Central memory CD8-positive, alpha-beta T cell (primary cell): ENCODE measurements around the gene ERICH4.
A peak's percentile ranks its signal among the peaks of the same experiment; 100 is the strongest.
"Not testable (repeated sequence)": the region's sequence is repeated elsewhere in the genome, so short reads cannot be mapped to it uniquely, and the experiment has no call there.

Source experiments
- ATAC-seq: fragments of 150-1000 bp; cut with Tn5 transposase; replicated peaks from 2 replicates; pipeline ENCODE4 v1.10.0; 2022; ENCODE audit warnings: mild to moderate bottlenecking, moderate FRiP score, moderate number of reproducible peaks; ENCODE audit not compliant: poor library complexity, severe bottlenecking; ENCODE audit errors: extremely low read depth
- DNase-seq, 2 donors: peaks; one replicate each; pipeline ENCODE4 v3.0.0; 2021; ENCODE audit warnings: low spot score in 2 of 2
- H3K27ac Mint-ChIP-seq: one replicate; pipeline ENCODE4 v1.8.0; 2022; ENCODE audit warnings: low read depth, mild to moderate bottlenecking, moderate library complexity, mixed read lengths
- H3K27me3 Mint-ChIP-seq: one replicate; pipeline ENCODE4 v1.8.0; 2022; ENCODE audit warnings: mixed read lengths
- H3K36me3 Mint-ChIP-seq: one replicate; pipeline ENCODE4 v1.8.0; 2022; ENCODE audit warnings: mild to moderate bottlenecking, moderate library complexity, mixed read lengths; ENCODE audit not compliant: insufficient read depth
- H3K4me1 Mint-ChIP-seq: one replicate; pipeline ENCODE4 v1.8.0; 2022; ENCODE audit warnings: mixed read lengths
- H3K4me3 Mint-ChIP-seq: one replicate; pipeline ENCODE4 v1.8.0; 2022; ENCODE audit warnings: mild to moderate bottlenecking, moderate library complexity, mixed read lengths
- H3K9me3 Mint-ChIP-seq: one replicate; pipeline ENCODE4 v1.8.0; 2022; ENCODE audit warnings: mixed read lengths

Gene ERICH4

DNA sequence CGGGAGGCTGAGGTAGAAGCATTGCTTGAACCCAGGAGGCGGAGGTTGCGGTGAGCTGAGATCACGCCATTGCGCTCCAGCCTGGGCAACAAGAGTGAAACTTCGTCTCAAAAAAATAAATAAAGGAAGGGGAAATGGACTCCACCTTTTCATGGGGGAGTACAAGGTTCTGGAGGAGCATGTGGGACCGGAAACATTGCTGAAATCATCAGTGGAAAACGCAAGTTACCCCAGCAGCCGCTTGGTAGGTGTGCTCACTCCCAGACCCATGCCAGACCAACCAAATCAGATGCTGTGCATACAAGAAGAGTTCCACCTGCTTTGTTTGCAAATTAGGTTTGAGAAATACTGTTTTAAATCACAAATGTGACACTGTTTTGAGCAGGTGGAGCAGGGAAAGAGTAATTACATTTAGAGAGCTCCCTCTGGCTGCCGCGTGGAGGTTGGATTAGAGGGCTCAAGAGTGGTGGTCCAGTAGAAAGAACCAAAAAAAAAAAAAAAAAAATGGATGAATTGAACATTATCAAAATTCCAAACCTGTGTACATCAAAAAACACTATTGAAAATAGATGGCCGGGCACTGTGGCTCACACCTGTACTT is 4.9 kb downstream of the ERICH4 start:
- peaks cover 50% of the 10 kb centered on the region for H3K27me3 Mint-ChIP-seq
- H3K27ac Mint-ChIP-seq, result no peak overlapping the region
- DNase-seq (no peak), ATAC-seq (no peak)
- peaks cover 6% of the 10 kb centered on the region for H3K36me3 Mint-ChIP-seq
- H3K4me1 Mint-ChIP-seq, result peaks cover 10% of the 10 kb centered on the region
- no peaks in the 10 kb centered on the region for H3K9me3 Mint-ChIP-seq
- H3K4me3 Mint-ChIP-seq, result no peak overlapping the region

DNA sequence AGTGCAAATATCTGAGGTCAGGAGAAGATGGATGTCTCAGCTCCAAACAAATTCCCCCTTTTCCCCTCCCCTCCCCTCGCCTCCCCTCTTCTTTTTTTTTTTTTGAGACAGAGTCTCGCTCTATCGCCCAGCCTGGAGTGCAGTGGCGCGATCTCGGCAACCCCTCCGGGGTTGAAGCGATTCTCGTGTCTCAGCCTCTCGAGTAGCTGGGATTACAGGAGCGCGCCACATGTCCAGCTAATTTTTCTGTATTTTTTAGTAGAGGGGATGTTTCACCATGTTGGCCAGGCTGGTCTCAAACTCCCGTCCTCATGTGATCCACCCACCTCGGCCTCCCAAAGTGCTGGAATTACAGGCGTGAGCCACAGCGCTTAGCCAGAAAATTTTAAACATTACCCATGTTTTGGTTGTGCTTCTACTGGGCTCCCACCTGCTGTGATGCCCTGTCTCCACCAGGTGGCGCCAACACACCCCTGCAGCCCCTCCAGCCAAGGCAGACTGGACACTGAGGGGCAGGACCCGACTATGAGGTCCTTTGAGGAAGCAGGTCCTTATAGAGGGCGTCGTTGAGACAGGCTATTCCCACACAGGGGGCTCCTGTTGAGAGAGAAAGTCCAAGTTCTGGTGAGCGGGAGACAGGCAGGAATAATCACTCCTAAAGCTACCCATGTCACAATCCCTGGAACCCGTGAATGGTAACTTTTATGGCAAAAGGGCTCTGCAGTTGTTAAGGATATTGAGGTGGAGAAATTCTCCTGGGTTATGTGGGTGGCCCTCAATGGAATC is 6.3 kb downstream of the ERICH4 start:
- peak overlapping the region; percentile 58 for H3K4me3 Mint-ChIP-seq
- H3K36me3 Mint-ChIP-seq, result peaks cover 6% of the 10 kb centered on the region
- no peak overlapping the region for H3K27ac Mint-ChIP-seq
- H3K4me1 Mint-ChIP-seq, result peaks cover 10% of the 10 kb centered on the region
- no peaks in the 10 kb centered on the region for H3K9me3 Mint-ChIP-seq
- DNase-seq (peak; percentile 54 to 65), ATAC-seq (no peak)
- peaks cover 36% of the 10 kb centered on the region for H3K27me3 Mint-ChIP-seq

DNA sequence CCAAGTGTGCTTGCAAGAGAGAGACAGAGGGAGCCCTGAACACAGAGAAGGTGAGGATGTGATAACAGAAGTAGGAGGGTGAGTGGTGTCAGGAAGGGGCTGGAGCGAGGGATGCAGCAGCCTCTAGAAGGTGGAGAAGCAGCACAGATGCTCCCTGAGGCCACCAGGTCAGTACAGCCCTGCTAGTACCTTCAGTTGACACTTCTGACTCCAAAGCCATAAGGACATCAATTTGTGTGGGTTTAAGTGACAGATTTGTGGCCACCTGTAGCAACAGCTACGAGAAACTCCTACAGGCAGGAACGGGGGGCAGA is 6.9 kb downstream of the ERICH4 start:
- Mint-ChIP-seq H3K36me3 (peaks cover 6% of the 10 kb centered on the region), H3K27ac (no peak overlapping the region), H3K4me3 (no peak overlapping the region), H3K9me3 (no peaks in the 10 kb centered on the region), H3K4me1 (peaks cover 10% of the 10 kb centered on the region), H3K27me3 (peaks cover 36% of the 10 kb centered on the region)
- ATAC-seq (no peak), DNase-seq (no peak)

DNA sequence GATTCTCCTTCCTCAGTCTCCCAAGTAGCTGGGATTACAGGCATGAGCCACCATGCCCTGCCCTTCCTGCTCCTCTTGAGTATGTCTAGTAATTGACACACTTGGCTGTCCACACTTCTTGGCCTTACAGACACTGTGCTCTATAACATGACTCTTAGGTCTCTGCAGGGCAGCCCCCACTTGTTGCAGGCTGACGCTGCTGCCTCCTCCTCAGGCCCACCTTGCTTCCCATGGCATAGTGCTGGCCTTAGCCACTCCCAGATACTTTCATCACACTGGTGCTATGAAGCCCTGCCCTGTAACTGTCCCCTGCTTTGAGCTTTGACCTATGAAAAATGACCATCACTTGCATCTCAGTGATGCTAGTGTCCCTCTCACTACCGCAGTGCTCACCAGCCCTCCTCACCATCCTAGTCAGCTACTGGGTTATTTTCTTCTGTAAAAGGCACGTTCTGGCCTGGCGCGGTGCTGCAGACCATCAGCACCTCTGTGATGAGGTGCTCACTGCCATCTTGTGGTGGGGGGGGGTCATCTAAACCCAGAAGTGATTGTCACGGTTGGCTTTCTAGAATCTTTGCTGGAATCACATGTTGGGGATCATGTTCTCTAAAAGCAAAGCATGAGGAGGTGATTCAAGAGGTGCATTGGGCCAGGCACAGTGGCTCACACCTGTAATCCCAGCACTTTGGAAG is 9.8 kb downstream of the ERICH4 start:
- DNase-seq, result no peak
- Mint-ChIP-seq H3K4me1 (peaks cover 10% of the 10 kb centered on the region), H3K27me3 (peaks cover 32% of the 10 kb centered on the region), H3K27ac (no peak overlapping the region), H3K36me3 (no peaks in the 10 kb centered on the region), H3K4me3 (no peak overlapping the region), H3K9me3 (no peaks in the 10 kb centered on the region)
- ATAC-seq, result no peak

DNA sequence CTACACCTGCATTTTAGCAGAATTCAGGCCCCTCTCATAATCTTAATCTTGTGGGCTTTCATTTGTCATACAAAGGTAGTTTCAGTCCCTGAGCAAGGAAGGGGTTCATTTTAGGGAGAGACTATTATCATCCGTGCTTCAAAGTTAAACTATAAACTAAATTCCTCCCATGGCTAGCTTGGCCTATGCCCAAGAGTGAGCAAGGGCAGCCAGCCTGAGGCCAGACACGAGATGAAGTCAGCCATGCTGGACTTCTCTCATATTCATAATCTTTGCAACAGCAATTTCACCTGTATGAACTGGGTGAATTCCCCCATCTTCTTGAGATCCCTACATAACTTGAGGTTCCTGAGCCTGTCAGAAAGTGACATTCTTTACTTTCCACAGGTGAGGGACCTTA is 13.0 kb downstream of the ERICH4 start:
- no peaks in the 10 kb centered on the region for H3K4me1 Mint-ChIP-seq
- H3K9me3 Mint-ChIP-seq, result no peaks in the 10 kb centered on the region

DNA sequence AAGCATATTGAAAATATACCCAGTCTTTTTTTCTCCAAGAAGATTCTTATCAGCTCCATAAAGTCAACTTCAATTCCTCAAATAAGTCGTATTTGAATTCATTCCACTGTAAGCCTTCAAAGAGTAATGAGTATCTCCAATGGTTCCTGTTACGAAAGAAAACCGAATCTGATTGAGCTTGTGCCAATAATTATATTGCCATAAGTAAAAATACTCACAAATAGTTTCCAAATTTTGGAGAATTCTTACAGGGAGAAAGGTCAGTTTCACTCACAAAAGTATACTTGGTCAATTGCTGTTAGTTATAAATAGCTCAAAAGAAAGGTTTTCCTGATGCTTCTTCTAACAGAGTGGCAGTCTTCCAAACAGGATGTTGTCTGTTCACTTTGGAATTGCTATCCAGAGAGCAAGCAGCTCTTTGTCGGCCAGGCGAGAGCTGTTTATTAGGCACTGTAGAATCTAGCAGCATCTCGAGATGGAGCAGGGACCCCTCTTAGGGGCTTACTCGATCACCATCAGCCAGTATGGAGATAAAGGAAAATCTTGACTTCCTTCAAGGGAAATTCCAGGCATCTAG is 13.5 kb downstream of the ERICH4 start:
- H3K9me3 Mint-ChIP-seq, result no peaks in the 10 kb centered on the region
- H3K36me3 Mint-ChIP-seq, result no peaks in the 10 kb centered on the region
- peaks cover 48% of the 10 kb centered on the region for H3K27me3 Mint-ChIP-seq
- H3K4me3 Mint-ChIP-seq, result no peak overlapping the region
- no peaks in the 10 kb centered on the region for H3K4me1 Mint-ChIP-seq
- ATAC-seq (no peak), DNase-seq (no peak)
- no peak overlapping the region for H3K27ac Mint-ChIP-seq

More for the DNA sequence above, 13.0 kb downstream of the ERICH4 start:
- peaks cover 43% of the 10 kb centered on the region for H3K27me3 Mint-ChIP-seq
- H3K27ac Mint-ChIP-seq, result no peak overlapping the region
- H3K36me3 Mint-ChIP-seq, result no peaks in the 10 kb centered on the region
- H3K4me3 Mint-ChIP-seq, result no peak overlapping the region
- no peak for DNase-seq
- no peak for ATAC-seq

DNA sequence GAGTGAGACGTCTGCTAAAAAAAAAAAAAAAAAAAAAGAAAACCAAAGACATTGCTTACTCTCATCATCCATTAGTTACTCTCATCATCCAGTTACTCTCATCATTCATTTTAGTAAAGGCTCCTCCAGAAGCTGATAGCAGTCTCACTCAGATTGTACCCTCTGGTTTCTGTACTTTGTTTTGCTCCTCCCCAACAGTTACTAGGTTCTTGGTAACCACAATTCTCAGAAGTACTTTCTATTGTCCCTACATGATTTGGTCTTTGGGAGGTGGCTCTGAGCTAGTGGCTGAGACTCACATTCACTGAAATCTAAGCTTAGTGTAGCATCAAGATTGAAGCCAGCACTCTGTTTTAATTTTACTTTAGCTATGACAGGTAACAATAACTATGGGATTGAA is 14.3 kb downstream of the ERICH4 start:
- H3K4me1 Mint-ChIP-seq, result no peaks in the 10 kb centered on the region
- no peak for DNase-seq
- H3K27me3 Mint-ChIP-seq, result peaks cover 56% of the 10 kb centered on the region
- no peaks in the 10 kb centered on the region for H3K9me3 Mint-ChIP-seq
- H3K36me3 Mint-ChIP-seq, result no peaks in the 10 kb centered on the region
- no peak overlapping the region for H3K4me3 Mint-ChIP-seq
- no peak for ATAC-seq
- no peak overlapping the region for H3K27ac Mint-ChIP-seq

DNA sequence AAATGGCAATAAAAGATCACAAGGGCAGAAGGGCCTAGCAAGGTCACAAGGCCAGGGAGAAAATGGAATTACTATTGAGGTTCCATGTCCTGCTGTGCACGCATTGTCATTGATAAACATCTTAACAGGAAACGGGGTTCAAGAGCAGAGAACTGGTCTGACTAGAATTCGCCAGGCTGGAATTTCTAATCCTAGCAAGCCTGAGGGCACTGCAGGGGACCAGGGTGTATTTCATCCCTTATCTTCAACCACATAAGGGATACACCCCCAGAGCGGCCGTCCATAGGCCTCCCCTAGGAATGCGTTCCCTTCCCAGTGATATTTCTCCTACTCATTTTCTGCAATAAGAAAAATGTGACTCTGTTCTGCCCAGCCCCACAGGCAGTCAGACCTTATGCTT is 19.5 kb downstream of the ERICH4 start:
- ATAC-seq, result no peak
- H3K4me1 Mint-ChIP-seq, result peaks cover 10% of the 10 kb centered on the region
- H3K9me3 Mint-ChIP-seq, result no peaks in the 10 kb centered on the region
- no peak overlapping the region for H3K27ac Mint-ChIP-seq
- no peak overlapping the region for H3K4me3 Mint-ChIP-seq
- H3K27me3 Mint-ChIP-seq, result peaks cover 96% of the 10 kb centered on the region
- H3K36me3 Mint-ChIP-seq, result no peaks in the 10 kb centered on the region
- DNase-seq, result no peak

DNA sequence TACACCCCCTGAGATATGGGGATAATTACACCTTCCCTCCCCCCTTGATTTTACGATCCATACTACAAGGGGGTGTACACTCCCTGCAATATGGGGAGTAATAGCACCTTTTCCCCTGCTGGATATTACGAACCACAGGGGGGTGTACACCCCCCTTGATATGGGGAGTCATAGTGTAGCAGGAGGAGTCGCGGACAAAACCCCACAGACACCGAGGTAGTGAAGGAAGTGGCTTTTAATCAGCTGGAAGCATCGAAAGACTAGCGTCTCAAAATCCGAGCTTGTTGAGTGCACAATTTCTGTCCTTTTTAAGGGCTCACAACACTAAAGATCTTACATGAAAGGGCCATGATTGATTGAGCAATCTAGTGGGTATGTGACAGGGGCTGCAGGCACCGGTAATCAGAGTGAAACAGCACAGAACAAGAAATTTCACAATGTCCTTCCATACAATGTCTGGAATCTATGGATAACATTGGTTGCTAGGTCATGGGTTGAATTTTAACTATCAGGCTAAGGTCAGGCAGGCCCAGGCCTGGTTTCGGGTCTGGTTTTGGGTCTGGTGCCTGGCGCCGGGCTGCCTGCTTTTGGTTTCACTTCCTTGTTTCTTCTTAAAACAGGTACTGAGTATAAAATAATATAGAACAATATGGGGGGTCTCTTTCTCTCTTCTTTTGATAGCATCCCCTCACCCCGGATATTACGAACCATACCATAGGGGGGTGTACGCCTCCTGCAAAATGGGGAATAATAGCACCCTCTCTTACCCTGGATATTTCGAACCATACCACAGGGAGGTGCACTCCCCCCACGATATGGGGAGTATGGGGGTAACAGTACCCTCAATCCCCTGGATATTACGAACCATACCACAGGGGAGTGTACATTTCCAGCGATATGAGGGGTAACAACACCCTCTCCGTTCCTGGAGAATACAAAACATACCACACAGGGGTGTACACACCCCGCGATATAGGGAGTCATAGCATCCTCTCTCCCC is 20.6 kb downstream of the ERICH4 start:
- not testable (repeated sequence) for H3K9me3 Mint-ChIP-seq, H3K36me3 Mint-ChIP-seq, ATAC-seq, DNase-seq, H3K4me1 Mint-ChIP-seq
- Mint-ChIP-seq H3K27me3 (peaks cover 96% of the 10 kb centered on the region), H3K27ac (peak overlapping the region; percentile 42), H3K4me3 (peak overlapping the region; percentile 25)

DNA sequence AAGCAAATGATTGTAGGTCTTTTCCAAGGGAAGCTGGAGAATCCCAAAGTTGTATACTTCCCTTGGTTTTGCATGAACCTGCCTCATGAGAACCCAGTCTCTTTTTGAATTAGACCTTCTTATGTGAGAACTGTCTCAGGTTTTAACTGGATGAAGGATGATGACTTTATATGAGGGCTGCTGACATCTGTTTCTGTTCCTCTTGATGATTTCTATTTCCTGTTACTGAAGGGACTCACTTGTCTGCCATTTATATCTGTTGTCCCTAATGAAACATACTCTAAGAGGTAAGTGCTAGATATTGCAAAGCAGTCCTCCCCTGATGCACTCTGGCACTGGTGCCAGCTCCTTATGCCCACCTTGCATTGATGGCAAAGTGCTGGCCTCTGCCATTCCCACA is 33.6 kb downstream of the ERICH4 start:
- Mint-ChIP-seq H3K4me1 (no peaks in the 10 kb centered on the region), H3K27me3 (peaks cover 66% of the 10 kb centered on the region)
- no peak for DNase-seq

DNA sequence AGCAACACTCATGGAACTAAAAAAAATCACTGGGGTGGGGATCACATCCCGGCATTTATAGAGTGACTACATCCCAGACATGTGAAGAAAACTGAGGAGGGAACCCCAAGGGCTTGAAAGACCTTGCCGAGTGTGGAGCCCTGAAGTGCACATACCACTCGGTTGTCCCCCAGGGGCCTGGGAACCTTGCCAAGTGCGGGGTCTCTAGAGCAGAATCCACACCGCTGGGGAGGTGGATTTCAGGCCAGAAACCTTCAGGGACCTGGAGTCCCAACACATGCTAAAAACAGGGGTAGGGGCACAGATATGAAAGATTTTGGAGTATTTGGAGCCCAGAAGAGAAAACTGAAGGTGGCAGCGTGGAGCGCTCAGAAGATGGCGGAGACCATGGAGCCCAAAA is 35.2 kb downstream of the ERICH4 start:
- ATAC-seq, result no peak
- H3K36me3 Mint-ChIP-seq, result no peaks in the 10 kb centered on the region

More for the DNA sequence above, 33.6 kb downstream of the ERICH4 start:
- no peaks in the 10 kb centered on the region for H3K36me3 Mint-ChIP-seq
- no peaks in the 10 kb centered on the region for H3K9me3 Mint-ChIP-seq
- no peak for ATAC-seq
- H3K27ac Mint-ChIP-seq, result no peak overlapping the region
- H3K4me3 Mint-ChIP-seq, result no peak overlapping the region

More for the DNA sequence above, 35.2 kb downstream of the ERICH4 start:
- H3K4me3 Mint-ChIP-seq, result no peak overlapping the region
- no peaks in the 10 kb centered on the region for H3K4me1 Mint-ChIP-seq
- H3K27me3 Mint-ChIP-seq, result peaks cover 66% of the 10 kb centered on the region
- no peak overlapping the region for H3K27ac Mint-ChIP-seq
- DNase-seq, result no peak
- no peaks in the 10 kb centered on the region for H3K9me3 Mint-ChIP-seq
